CD14-positive monocyte (primary cell): ENCODE results near the gene GRM8. TPM values are rescaled to one million over a fixed set of nuclear protein-coding genes. Genes with fewer than 3 reads are reported as not detected.

Experiments used
- DNase-seq, 3 donors: peaks; one replicate each; pipeline ENCODE4 v3.0.0-alpha.2; 2011 to 2022
- H2AFZ ChIP-seq: 2 replicates; pipeline ENCODE4 v1.6.0; 2012; ENCODE audit warnings: mild to moderate bottlenecking, low read depth, low read length, inconsistent platforms; ENCODE audit not compliant: insufficient read depth, poor library complexity, severe bottlenecking
- H3K27ac ChIP-seq, 2 donors: 1 replicate in 1 of 2; 2 replicates in 1 of 2; pipeline ENCODE4 v1.5.1; 2012 to 2013; ENCODE audit warnings: low read length in 2 of 2, control low read depth in 1 of 2, inconsistent platforms in 1 of 2, low read depth in 1 of 2, mild to moderate bottlenecking in 1 of 2
- H3K27me3 ChIP-seq, 2 donors: one replicate each; pipeline versions ENCODE4 v1.6.0 to v1.6.1; 2011 to 2013; ENCODE audit warnings: low read length in 2 of 2; ENCODE audit not compliant: control insufficient read depth in 2 of 2, insufficient read depth in 2 of 2
- H3K36me3 ChIP-seq, 2 donors: replicated peaks in 1 of 2; 1 replicate in 1 of 2; 2 replicates in 1 of 2; pipeline versions ENCODE4 v1.5.1 to v1.6.1; 2012 to 2013; ENCODE audit warnings: low read length in 2 of 2, control low read depth in 1 of 2, inconsistent platforms in 1 of 2, mild to moderate bottlenecking in 1 of 2; ENCODE audit not compliant: insufficient read depth in 2 of 2, control insufficient read depth in 1 of 2
- H3K4me1 ChIP-seq, 2 donors: 1 replicate in 1 of 2; 2 replicates in 1 of 2; pipeline versions ENCODE4 v1.5.1 to v1.6.1; 2012 to 2013; ENCODE audit warnings: low read length in 2 of 2, control low read depth in 1 of 2, inconsistent platforms in 1 of 2, mild to moderate bottlenecking in 1 of 2, moderate library complexity in 1 of 2; ENCODE audit not compliant: insufficient read depth in 2 of 2, control insufficient read depth in 1 of 2
- H3K4me2 ChIP-seq: replicated peaks from 2 replicates; pipeline ENCODE3; 2012; ENCODE audit warnings: low read length, moderate library complexity, mild to moderate bottlenecking; ENCODE audit not compliant: poor library complexity, severe bottlenecking; ENCODE audit errors: extremely low read depth
- H3K4me3 ChIP-seq, 3 experiments: fragments of 200-600 bp in 1 of 3; sonication (generic) in 1 of 3; replicated peaks in 1 of 3; 1 replicate in 2 of 3; 2 replicates in 1 of 3; pipeline ENCODE4 v1.5.1; 2011 to 2013; ENCODE audit warnings: low read length in 3 of 3, mild to moderate bottlenecking in 3 of 3, control low read depth in 2 of 3, low read depth in 2 of 3, inconsistent platforms in 1 of 3, moderate library complexity in 1 of 3
- H3K79me2 ChIP-seq: 2 replicates; pipeline ENCODE4 v1.6.0; 2012; ENCODE audit warnings: mild to moderate bottlenecking, control low read depth, inconsistent platforms, low read length, moderate library complexity; ENCODE audit not compliant: insufficient read depth
- H3K9ac ChIP-seq: 2 replicates; pipeline ENCODE4 v1.6.0; 2017; ENCODE audit warnings: low read length, mild to moderate bottlenecking; ENCODE audit not compliant: insufficient read depth, poor library complexity, severe bottlenecking
- H3K9me3 ChIP-seq, 2 donors: replicated peaks in 1 of 2; 1 replicate in 1 of 2; 2 replicates in 1 of 2; pipeline versions ENCODE4 v1.5.1 to v1.6.1; 2012 to 2013; ENCODE audit warnings: low read length in 2 of 2, control low read depth in 1 of 2; ENCODE audit not compliant: control insufficient read depth in 1 of 2, insufficient read depth in 1 of 2
- H4K20me1 ChIP-seq: 2 replicates; pipeline ENCODE4 v1.6.0; 2012; ENCODE audit warnings: mild to moderate bottlenecking, low read length, control low read depth, moderate library complexity; ENCODE audit not compliant: insufficient read depth
- H3K27ac Mint-ChIP-seq, 7 donors: one replicate each; pipeline ENCODE4 v1.8.0; 2020; ENCODE audit warnings: mild to moderate bottlenecking in 7 of 7, mixed read lengths in 7 of 7, moderate library complexity in 6 of 7, inconsistent platforms in 2 of 7
- H3K27me3 Mint-ChIP-seq, 3 donors: one replicate each; pipeline ENCODE4 v1.8.0; 2021 to 2022; ENCODE audit warnings: low read depth in 3 of 3, mild to moderate bottlenecking in 3 of 3, mixed read lengths in 3 of 3, moderate library complexity in 3 of 3, inconsistent platforms in 1 of 3
- H3K36me3 Mint-ChIP-seq, 2 donors: one replicate each; pipeline ENCODE4 v1.8.0; 2020; ENCODE audit warnings: mixed read lengths in 2 of 2, inconsistent platforms in 1 of 2, mild to moderate bottlenecking in 1 of 2
- H3K4me1 Mint-ChIP-seq: one replicate; pipeline ENCODE4 v1.8.0; 2020; ENCODE audit warnings: mild to moderate bottlenecking, mixed read lengths
- H3K4me3 Mint-ChIP-seq, 2 donors: one replicate each; pipeline ENCODE4 v1.8.0; 2020; ENCODE audit warnings: mild to moderate bottlenecking in 2 of 2, mixed read lengths in 2 of 2, moderate library complexity in 1 of 2
- H3K9me3 Mint-ChIP-seq, 7 donors: one replicate each; pipeline ENCODE4 v1.8.0; 2020 to 2022; ENCODE audit warnings: mixed read lengths in 7 of 7, mild to moderate bottlenecking in 6 of 7, moderate library complexity in 6 of 7, inconsistent platforms in 2 of 7
- CTCF ChIP-seq: fragments of 200-600 bp; IDR thresholded peaks from one replicate; pipeline ENCODE4 v1.8.0; 2022; ENCODE audit warnings: antibody characterized with exemption, mild to moderate bottlenecking
- WGBS: methylation state at CpG from one replicate; pipeline ENCODE4 v1.1.5; 2013; ENCODE audit warnings: missing lambda C conversion rate; ENCODE audit not compliant: insufficient coverage; 5-methylcytosine and 5-hydroxymethylcytosine counted together
- intact Hi-C, 2 donors: fragments of 100-400 bp; cut with micrococcal nuclease; formaldehyde crosslinking; loops; one replicate each; pipeline versions ENCODE4 v1.15.0 to v1.15.1; 2023
- polyA plus RNA-seq, 3 donors: library from polyadenylated mRNA; depleted of rRNA in 1 of 3; unstranded in 2 of 3; stranded (reverse) in 1 of 3; fragments of 300-500 nt in 2 of 3; fragments of >200 nt in 1 of 3; fragmentation: Illumina TruSeq in 2 of 3; gene quantifications; 1 replicate in 2 of 3; 2 replicates in 1 of 3; pipeline ENCODE4 v1.2.3, GENCODE V29; 2012 to 2021

The GRM8 gene
- polyA plus RNA-seq, 3 donors: not detected

GRCh38 chr7:126398851-126399529, 853.8 kb downstream of the GRM8 start:
- no CpG with 5 or more reads among the region's 3 CpGs for WGBS
- H3K27ac ChIP-seq: no peak overlapping the region
- H3K9ac ChIP-seq: no peak overlapping the region

GRCh38 chr7:126398285-126398684, 854.5 kb downstream of the GRM8 start:
- no peak for DNase-seq
- no peak overlapping the region for H2AFZ ChIP-seq
- H4K20me1 ChIP-seq: no peaks in the 10 kb centered on the region
- no peak overlapping the region for H3K4me3 ChIP-seq
- H3K4me1 ChIP-seq: no peaks in the 10 kb centered on the region
- Mint-ChIP-seq H3K4me1 (no peaks in the 10 kb centered on the region), H3K27me3 (no peaks in the 10 kb centered on the region), H3K36me3 (no peaks in the 10 kb centered on the region), H3K4me3 (no peak overlapping the region), H3K27ac (no peak overlapping the region), H3K9me3 (peaks cover 0 to 5% (median 1%) of the 10 kb centered on the region in 7 donors)
- no peaks in the 10 kb centered on the region for H3K36me3 ChIP-seq
- H3K9me3 ChIP-seq: no peaks in the 10 kb centered on the region
- H3K27ac ChIP-seq: no peak overlapping the region
- H3K4me2 ChIP-seq: no peak overlapping the region
- H3K27me3 ChIP-seq: no peaks in the 10 kb centered on the region
- no peak overlapping the region for H3K9ac ChIP-seq
- intact Hi-C loops: no loop called here
- H3K79me2 ChIP-seq: no peaks in the 10 kb centered on the region
- no peak for TF ChIP-seq CTCF

More at GRCh38 chr7:126398851-126399529, 853.8 kb downstream of the GRM8 start:
- no peaks in the 10 kb centered on the region for H3K27me3 ChIP-seq
- no peak overlapping the region for H3K4me3 Mint-ChIP-seq
- intact Hi-C loops: no loop called here
- H3K4me1 ChIP-seq: no peaks in the 10 kb centered on the region
- no peak overlapping the region for H2AFZ ChIP-seq
- no peak overlapping the region for H3K4me3 ChIP-seq
- H3K36me3 ChIP-seq: no peaks in the 10 kb centered on the region
- no peak for TF ChIP-seq CTCF
- no peaks in the 10 kb centered on the region for H3K9me3 ChIP-seq
- no peaks in the 10 kb centered on the region for H3K27me3 Mint-ChIP-seq
- no peaks in the 10 kb centered on the region for H4K20me1 ChIP-seq
- no peaks in the 10 kb centered on the region for H3K4me1 Mint-ChIP-seq
- no peak for DNase-seq
- H3K79me2 ChIP-seq: no peaks in the 10 kb centered on the region
- H3K9me3 Mint-ChIP-seq: peaks cover 0 to 4% (median 0%) of the 10 kb centered on the region in 7 donors
- no peaks in the 10 kb centered on the region for H3K36me3 Mint-ChIP-seq
- no peak overlapping the region for H3K27ac Mint-ChIP-seq
- no peak overlapping the region for H3K4me2 ChIP-seq
